Astrocyte (in vitro differentiated cells and primary cell): ENCODE results near the gene ZNF425. TPM values are rescaled to one million over a fixed set of nuclear protein-coding genes. Genes with fewer than 3 reads are reported as not detected.
A peak's percentile ranks its signal among the peaks of the same experiment; 100 is the strongest.
"Not testable (repeated sequence)": the region's sequence is repeated elsewhere in the genome, so short reads cannot be mapped to it uniquely, and the experiment has no call there.

Experiments used
- DNase-seq: peaks from one replicate; pipeline ENCODE4 v3.0.0-alpha.2; 2010; ENCODE audit warnings: low read depth
- FAIRE-seq: peaks from 2 replicates; lab custom pipeline; 2011; peaks lifted over from hg19 to GRCh38; lab: Jason Lieb, UNC
- H2AFZ ChIP-seq: 2 replicates; pipeline ENCODE4 v1.6.0; 2012; ENCODE audit warnings: low read depth, low read length, inconsistent platforms
- H3K27ac ChIP-seq: 2 replicates; pipeline ENCODE4 v1.5.1; 2011; ENCODE audit warnings: low read depth, low read length, inconsistent platforms
- H3K27me3 ChIP-seq: 2 replicates; pipeline ENCODE4 v1.6.0; 2011; ENCODE audit warnings: low read length, inconsistent platforms; ENCODE audit not compliant: insufficient read depth
- H3K36me3 ChIP-seq: 2 replicates; pipeline ENCODE4 v1.5.1; 2011; ENCODE audit warnings: low read length, inconsistent platforms; ENCODE audit not compliant: insufficient read depth
- H3K4me1 ChIP-seq: 2 replicates; pipeline ENCODE4 v1.5.1; 2011; ENCODE audit warnings: low read length, inconsistent platforms; ENCODE audit not compliant: insufficient read depth
- H3K4me2 ChIP-seq: 2 replicates; pipeline ENCODE4 v1.6.0; 2012; ENCODE audit warnings: low read length, inconsistent platforms
- H3K4me3 ChIP-seq: 2 replicates; pipeline ENCODE4 v1.5.1; 2011; ENCODE audit warnings: low read depth, mild to moderate bottlenecking, low read length, inconsistent platforms; ENCODE audit not compliant: insufficient read depth
- H3K79me2 ChIP-seq: 2 replicates; pipeline ENCODE4 v1.6.0; 2012; ENCODE audit warnings: mild to moderate bottlenecking, low read length, inconsistent platforms; ENCODE audit not compliant: insufficient read depth
- H3K9ac ChIP-seq: 2 replicates; pipeline ENCODE4 v1.6.0; 2012; ENCODE audit warnings: mild to moderate bottlenecking, low read length, inconsistent platforms
- H3K9me3 ChIP-seq: 2 replicates; pipeline ENCODE4 v1.5.1; 2012; ENCODE audit warnings: low read depth, mild to moderate bottlenecking, low read length, inconsistent platforms; ENCODE audit not compliant: insufficient read depth
- H4K20me1 ChIP-seq: 2 replicates; pipeline ENCODE4 v1.6.0; 2012; ENCODE audit warnings: low read length, inconsistent platforms; ENCODE audit not compliant: insufficient read depth
- H3K27ac Mint-ChIP-seq: one replicate; pipeline ENCODE4 v1.8.0; 2021; ENCODE audit warnings: mild to moderate bottlenecking, mixed read lengths; ENCODE audit not compliant: unreplicated experiment
- H3K27me3 Mint-ChIP-seq: one replicate; pipeline ENCODE4 v1.8.0; 2021; ENCODE audit warnings: low read depth, mixed read lengths; ENCODE audit not compliant: unreplicated experiment
- H3K36me3 Mint-ChIP-seq: one replicate; pipeline ENCODE4 v1.8.0; 2021; ENCODE audit warnings: low read depth, mixed read lengths; ENCODE audit not compliant: unreplicated experiment
- H3K4me1 Mint-ChIP-seq: one replicate; pipeline ENCODE4 v1.8.0; 2021; ENCODE audit warnings: low read depth, mixed read lengths; ENCODE audit not compliant: unreplicated experiment
- H3K4me3 Mint-ChIP-seq: one replicate; pipeline ENCODE4 v1.8.0; 2021; ENCODE audit warnings: mild to moderate bottlenecking, moderate library complexity, mixed read lengths; ENCODE audit not compliant: unreplicated experiment
- H3K9me3 Mint-ChIP-seq: one replicate; pipeline ENCODE4 v1.8.0; 2021; ENCODE audit warnings: mild to moderate bottlenecking, mixed read lengths; ENCODE audit not compliant: unreplicated experiment
- EZH2 ChIP-seq: IDR thresholded peaks from 2 replicates; pipeline ENCODE4 v1.6.1; 2012; ENCODE audit warnings: mild to moderate bottlenecking, low read length, inconsistent platforms; ENCODE audit not compliant: insufficient read depth
- total RNA-seq: library from RNA; stranded (reverse); gene quantifications from 2 replicates; pipeline ENCODE4 v1.2.1, GENCODE V29; 2021
- TF ChIP-seq, protein P1 (sequence below): IDR thresholded peaks from 2 replicates; pipeline ENCODE4 v1.5.1; 2011; ENCODE audit warnings: low read depth, mild to moderate bottlenecking, inconsistent platforms, low read length, moderate library complexity; ENCODE audit not compliant: insufficient read depth

Gene ZNF425
- total RNA-seq, 1 donor from 2014 or later: 5.9 TPM

DNA sequence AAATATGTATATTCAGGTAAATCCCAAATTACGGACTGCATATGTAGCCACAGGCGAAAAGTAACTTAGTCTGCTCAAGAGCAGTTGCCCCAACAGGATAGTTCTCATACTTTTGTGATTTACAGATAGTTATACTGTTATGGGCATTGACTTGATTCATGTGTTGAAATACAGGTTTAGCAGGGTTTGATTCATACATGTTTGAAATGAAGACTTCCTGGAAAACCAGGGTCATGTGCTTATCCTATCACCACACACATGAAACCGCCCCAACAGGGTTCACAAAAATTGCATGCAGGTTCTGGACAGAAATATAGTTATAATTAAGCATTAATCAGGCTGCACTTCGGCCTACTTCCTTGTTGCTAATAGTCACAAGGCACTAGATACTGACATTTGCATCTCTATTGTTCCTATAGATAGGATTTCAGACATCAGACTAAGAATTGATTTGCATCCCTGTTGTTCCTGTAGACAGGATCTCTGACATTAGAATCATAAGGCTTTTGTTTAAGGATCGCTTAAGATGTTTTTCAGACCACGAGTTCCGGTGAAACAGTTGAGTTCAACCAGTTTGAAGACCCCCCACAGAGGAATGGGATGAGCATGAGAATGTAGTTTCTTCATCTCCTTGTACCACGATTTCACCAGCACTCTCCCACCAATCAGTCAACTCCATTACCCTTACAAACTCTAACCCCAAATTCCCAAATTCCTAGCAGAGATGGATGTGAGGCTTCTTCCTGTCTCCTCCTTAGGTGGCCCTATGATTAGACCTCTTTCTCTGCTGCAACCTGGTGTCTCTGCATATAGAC, 19.1 kb upstream of the ZNF425 start:
- peaks cover 27% of the 10 kb centered on the region for H3K79me2 ChIP-seq
- H3K4me3 ChIP-seq: no peak overlapping the region
- H3K27me3 ChIP-seq: no peaks in the 10 kb centered on the region
- peaks cover 11% of the 10 kb centered on the region for H4K20me1 ChIP-seq
- peaks cover 3% of the 10 kb centered on the region for H3K4me1 ChIP-seq
- no peak for TF ChIP-seq EZH2
- TF ChIP-seq, protein P1, sequence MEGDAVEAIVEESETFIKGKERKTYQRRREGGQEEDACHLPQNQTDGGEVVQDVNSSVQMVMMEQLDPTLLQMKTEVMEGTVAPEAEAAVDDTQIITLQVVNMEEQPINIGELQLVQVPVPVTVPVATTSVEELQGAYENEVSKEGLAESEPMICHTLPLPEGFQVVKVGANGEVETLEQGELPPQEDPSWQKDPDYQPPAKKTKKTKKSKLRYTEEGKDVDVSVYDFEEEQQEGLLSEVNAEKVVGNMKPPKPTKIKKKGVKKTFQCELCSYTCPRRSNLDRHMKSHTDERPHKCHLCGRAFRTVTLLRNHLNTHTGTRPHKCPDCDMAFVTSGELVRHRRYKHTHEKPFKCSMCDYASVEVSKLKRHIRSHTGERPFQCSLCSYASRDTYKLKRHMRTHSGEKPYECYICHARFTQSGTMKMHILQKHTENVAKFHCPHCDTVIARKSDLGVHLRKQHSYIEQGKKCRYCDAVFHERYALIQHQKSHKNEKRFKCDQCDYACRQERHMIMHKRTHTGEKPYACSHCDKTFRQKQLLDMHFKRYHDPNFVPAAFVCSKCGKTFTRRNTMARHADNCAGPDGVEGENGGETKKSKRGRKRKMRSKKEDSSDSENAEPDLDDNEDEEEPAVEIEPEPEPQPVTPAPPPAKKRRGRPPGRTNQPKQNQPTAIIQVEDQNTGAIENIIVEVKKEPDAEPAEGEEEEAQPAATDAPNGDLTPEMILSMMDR: no peak
- no peaks in the 10 kb centered on the region for H3K9me3 Mint-ChIP-seq
- FAIRE-seq (no peak), DNase-seq (no peak)
- peaks cover 19% of the 10 kb centered on the region for H3K4me1 Mint-ChIP-seq
- no peaks in the 10 kb centered on the region for H3K27me3 Mint-ChIP-seq
- no peaks in the 10 kb centered on the region for H3K36me3 ChIP-seq
- no peak overlapping the region for H3K27ac ChIP-seq
- no peak overlapping the region for H3K4me2 ChIP-seq
- no peak overlapping the region for H3K9ac ChIP-seq
- H2AFZ ChIP-seq: no peak overlapping the region
- H3K36me3 Mint-ChIP-seq: no peaks in the 10 kb centered on the region
- no peaks in the 10 kb centered on the region for H3K9me3 ChIP-seq
- peak overlapping the region; percentile 65 for H3K4me3 Mint-ChIP-seq
- peak overlapping the region; percentile 41 for H3K27ac Mint-ChIP-seq

DNA sequence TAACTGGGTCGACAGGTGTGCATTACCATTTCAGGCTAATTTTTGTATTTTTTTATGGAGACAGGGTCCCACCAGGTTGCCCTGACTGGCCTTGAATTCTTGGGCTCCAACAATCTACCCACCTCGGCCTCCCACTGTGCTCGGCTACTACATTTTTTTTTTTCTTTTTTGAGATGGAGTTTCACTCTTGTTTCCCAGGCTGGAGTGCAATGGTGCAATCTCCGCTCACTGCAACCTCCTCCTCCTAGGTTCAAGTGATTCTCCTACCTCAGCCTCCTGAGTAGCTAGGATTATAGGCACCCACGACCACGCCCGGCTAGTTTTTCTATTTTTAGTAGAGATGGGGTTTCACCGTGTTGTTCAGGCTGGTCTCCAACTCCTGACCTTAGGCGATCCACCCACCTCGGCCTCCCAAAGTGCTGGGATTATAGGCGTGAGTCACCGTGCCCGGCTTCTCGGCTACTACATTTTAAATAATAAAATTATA, 18.4 kb upstream of the ZNF425 start:
- H2AFZ ChIP-seq, FAIRE-seq, H3K9ac ChIP-seq, H3K36me3 ChIP-seq, H3K9me3 ChIP-seq, H3K4me2 ChIP-seq, H3K9me3 Mint-ChIP-seq, H3K4me3 ChIP-seq, H3K27ac ChIP-seq, H3K4me3 Mint-ChIP-seq, H3K27me3 ChIP-seq, H3K4me1 ChIP-seq, DNase-seq, H3K27me3 Mint-ChIP-seq, H3K36me3 Mint-ChIP-seq, H4K20me1 ChIP-seq: not testable (repeated sequence)
- Mint-ChIP-seq H3K27ac (peak overlapping the region; percentile 41), H3K4me1 (peaks cover 15% of the 10 kb centered on the region)
- peaks cover 20% of the 10 kb centered on the region for H3K79me2 ChIP-seq

DNA sequence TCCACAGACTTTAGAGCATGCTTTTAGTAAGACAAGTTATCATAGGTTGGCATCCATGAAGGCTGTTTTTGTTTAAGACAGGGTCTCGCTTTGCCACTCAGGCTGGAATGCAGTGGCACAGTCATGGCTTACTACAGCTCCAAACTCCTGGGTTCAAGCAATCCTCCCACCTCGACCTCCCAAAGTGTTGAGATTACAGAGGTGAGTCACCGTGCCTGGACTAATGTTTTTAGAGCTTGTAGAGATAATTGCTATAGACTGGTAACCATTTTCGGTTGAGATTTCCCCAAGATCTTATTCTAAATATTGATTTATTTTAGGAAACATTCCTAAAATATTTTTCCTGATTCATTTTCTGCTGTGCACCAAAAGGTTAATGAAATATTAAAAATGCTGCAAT, 15.8 kb upstream of the ZNF425 start:
- TF ChIP-seq, protein P1: no peak
- TF ChIP-seq EZH2: no peak
- Histone ChIP-seq H3K4me2 (no peak overlapping the region), H3K27ac (no peak overlapping the region), H3K4me3 (no peak overlapping the region), H3K36me3 (no peaks in the 10 kb centered on the region), H3K4me1 (peaks cover 2% of the 10 kb centered on the region), H4K20me1 (no peaks in the 10 kb centered on the region), H3K79me2 (no peaks in the 10 kb centered on the region), H2AFZ (no peak overlapping the region), H3K9me3 (no peaks in the 10 kb centered on the region), H3K27me3 (no peaks in the 10 kb centered on the region), H3K9ac (no peak overlapping the region)
- Mint-ChIP-seq H3K4me1 (peaks cover 13% of the 10 kb centered on the region), H3K36me3 (peaks cover 3% of the 10 kb centered on the region), H3K27me3 (no peaks in the 10 kb centered on the region), H3K4me3 (no peak overlapping the region), H3K9me3 (no peaks in the 10 kb centered on the region), H3K27ac (no peak overlapping the region)
- DNase-seq (no peak), FAIRE-seq (no peak)
